GM12892 (cell line): ENCODE measurements around the gene SMIM32.

Source experiments
- POLR2A ChIP-seq: IDR thresholded peaks from 2 replicates; pipeline ENCODE4 v1.6.1; 2011; ENCODE audit warnings: low read depth, low read length, control low read depth
- TAF1 ChIP-seq: IDR thresholded peaks from 2 replicates; pipeline ENCODE4 v1.6.1; 2011; ENCODE audit warnings: low read depth, mild to moderate bottlenecking, control low read depth, low read length, borderline replicate concordance

DNA sequence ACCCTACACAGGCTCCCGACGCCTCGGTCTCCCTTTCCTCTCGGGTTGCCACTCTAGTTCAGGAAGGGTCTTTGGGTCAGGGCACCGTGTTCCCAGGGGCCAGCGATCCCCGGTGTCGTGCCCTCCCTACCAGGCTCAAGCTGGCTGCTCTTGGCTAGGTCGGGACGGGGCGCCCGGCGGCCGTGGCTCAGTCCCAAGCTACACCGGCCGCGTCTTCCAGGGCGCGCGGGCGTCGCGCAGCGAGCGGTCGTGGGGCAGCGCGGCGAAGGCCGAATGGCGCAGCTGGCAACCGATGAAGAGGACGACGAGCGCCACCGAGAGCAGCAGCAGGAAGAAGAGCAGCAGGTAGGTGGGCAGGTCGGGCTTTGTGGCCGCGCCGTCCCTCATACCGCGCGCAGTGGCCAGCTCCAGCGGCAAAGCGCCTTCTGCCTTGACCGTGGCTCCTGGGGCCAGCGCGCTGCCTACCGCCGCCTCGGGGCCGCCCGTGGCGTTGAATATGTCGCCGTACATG lies 892 bp downstream of the SMIM32 start:
- TF ChIP-seq POLR2A (no peak), TAF1 (no peak)
